GM12878 (cell line): ENCODE measurements around the gene NUDT1. TPM values are rescaled to one million over a fixed set of nuclear protein-coding genes. Genes with fewer than 3 reads are reported as not detected.
A peak's percentile ranks its signal among the peaks of the same experiment; 100 is the strongest.

Experiments
- BRCA1 ChIP-seq: IDR thresholded peaks from 2 replicates; pipeline ENCODE4 v1.6.1; 2011; ENCODE audit warnings: low read depth, low read length, improper control_type of control experiment
- EED ChIP-seq: sonication (generic); IDR thresholded peaks from 2 replicates; pipeline ENCODE4 v1.6.1; 2016; ENCODE audit warnings: antibody characterized with exemption, low read depth
- EP300 ChIP-seq, 2 experiments: fragments of 150-350 bp in 1 of 2; IDR thresholded peaks; 2 replicates each; pipeline ENCODE4 v1.6.1; 2011 to 2012; ENCODE audit warnings: low read depth in 2 of 2, low read length in 2 of 2, borderline replicate concordance in 1 of 2, improper control_type of control experiment in 1 of 2, inconsistent platforms in 1 of 2; ENCODE audit not compliant: control insufficient read depth in 1 of 2
- EZH2 ChIP-seq: IDR thresholded peaks from 2 replicates; pipeline ENCODE4 v1.6.1; 2012; ENCODE audit warnings: low read depth, mild to moderate bottlenecking, control low read depth, inconsistent platforms, low read length, borderline replicate concordance; ENCODE audit not compliant: control insufficient read depth
- HDAC2 ChIP-seq: fragments of 200-600 bp; sonication (generic); IDR thresholded peaks from 2 replicates; pipeline ENCODE4 v1.6.1; 2017
- LARP7 ChIP-seq: fragments of 450-650 bp; IDR thresholded peaks from 2 replicates; pipeline ENCODE4 v1.6.1; 2017; ENCODE audit warnings: mild to moderate bottlenecking
- MXI1 ChIP-seq: fragments of 150-350 bp; IDR thresholded peaks from 2 replicates; pipeline ENCODE4 v1.6.1; 2011; ENCODE audit warnings: low read depth, mild to moderate bottlenecking, inconsistent platforms, low read length, improper control_type of control experiment
- PAX5 ChIP-seq: IDR thresholded peaks from 2 replicates; pipeline ENCODE4 v1.6.1; 2011; ENCODE audit warnings: low read depth, low read length, borderline replicate concordance
- POLR2AphosphoS2 ChIP-seq: IDR thresholded peaks from 2 replicates; pipeline ENCODE4 v1.6.1; 2011; ENCODE audit warnings: low read depth, mild to moderate bottlenecking, low read length, improper control_type of control experiment, moderate library complexity
- SIX5 ChIP-seq: IDR thresholded peaks from 2 replicates; pipeline ENCODE4 v1.6.1; 2011; ENCODE audit warnings: mild to moderate bottlenecking, low read depth, low read length, moderate library complexity; ENCODE audit not compliant: severe bottlenecking
- SREBF2 ChIP-seq: IDR thresholded peaks from 2 replicates; pipeline ENCODE4 v1.6.1; 2012; ENCODE audit warnings: mild to moderate bottlenecking, low read length
- ZBED1 ChIP-seq: IDR thresholded peaks from 2 replicates; pipeline ENCODE4 v1.6.1; 2016; ENCODE audit warnings: borderline replicate concordance
- ZNF274 ChIP-seq: IDR thresholded peaks from one replicate; pipeline ENCODE4 v1.8.0; 2011; ENCODE audit not compliant: insufficient read length, insufficient read depth
- ZSCAN29 ChIP-seq: fragments of 450-650 bp; IDR thresholded peaks from 2 replicates; pipeline ENCODE4 v1.6.1; 2017; ENCODE audit warnings: mild to moderate bottlenecking, moderate library complexity
- ZZZ3 ChIP-seq: IDR thresholded peaks from 2 replicates; pipeline ENCODE4 v1.6.1; 2011; ENCODE audit warnings: low read depth; ENCODE audit not compliant: control insufficient read depth, insufficient read length
- polyA plus RNA-seq, 11 experiments: library from polyadenylated mRNA; depleted of rRNA in 4 of 11; unstranded in 6 of 11; stranded (reverse) in 5 of 11; fragments of >200 nt; fragmentation: Nextera tagmentation in 4 of 11; fragmentation: Illumina TruSeq in 1 of 11; extraction: Ambion mirVana in 4 of 11; extraction: Trizol in 1 of 11; gene quantifications; 1 replicate in 1 of 11; 2 replicates in 10 of 11; pipeline versions ENCODE4 v1.2.1 to v1.2.3, GENCODE V29; 2011 to 2016; ENCODE audit warnings: inconsistent platforms in 2 of 11, missing spikeins in 2 of 11, low read depth in 1 of 11
- total RNA-seq, 4 experiments: library from RNA; depleted of rRNA in 3 of 4; stranded (reverse); fragments of >200 nt in 3 of 4; fragmentation: Illumina TruSeq in 1 of 4; extraction: Trizol in 1 of 4; gene quantifications; 2 replicates each; pipeline versions ENCODE4 v1.2.1 to v1.2.3, GENCODE V29; 2013 to 2021
- TF ChIP-seq, protein P1 (sequence below): fragments of 450-650 bp; IDR thresholded peaks from 2 replicates; pipeline ENCODE4 v1.6.1; 2017; ENCODE audit warnings: mild to moderate bottlenecking, moderate library complexity
- TF ChIP-seq, protein P2 (sequence below): IDR thresholded peaks from 2 replicates; pipeline ENCODE4 v1.6.1; 2012; ENCODE audit warnings: low read depth, low read length, improper control_type of control experiment
- TF ChIP-seq, protein P3 (sequence below), 3 experiments: IDR thresholded peaks in 2 of 3; conservative IDR thresholded peaks in 1 of 3; 2 replicates each; pipeline ENCODE4 v1.5.1; 2011; ENCODE audit warnings: low read depth in 3 of 3, low read length in 3 of 3, mild to moderate bottlenecking in 3 of 3, control low read depth in 2 of 3, moderate library complexity in 2 of 3, inconsistent platforms in 1 of 3, mixed read lengths in 1 of 3; ENCODE audit not compliant: control insufficient read depth in 2 of 3, insufficient read depth in 1 of 3; ENCODE audit errors: extremely low read depth in 1 of 3
- TF ChIP-seq, protein P4 (sequence below): fragments of 450-650 bp; IDR thresholded peaks from 2 replicates; pipeline ENCODE4 v1.6.1; 2017; ENCODE audit warnings: mild to moderate bottlenecking, moderate library complexity

The NUDT1 gene
- total and polyA plus RNA-seq, 10 of the 15 experiments (the other 5 are each of a cell fraction or from before 2014, with no cell fraction given): 7.7 to 122 (median 59.2) TPM

DNA sequence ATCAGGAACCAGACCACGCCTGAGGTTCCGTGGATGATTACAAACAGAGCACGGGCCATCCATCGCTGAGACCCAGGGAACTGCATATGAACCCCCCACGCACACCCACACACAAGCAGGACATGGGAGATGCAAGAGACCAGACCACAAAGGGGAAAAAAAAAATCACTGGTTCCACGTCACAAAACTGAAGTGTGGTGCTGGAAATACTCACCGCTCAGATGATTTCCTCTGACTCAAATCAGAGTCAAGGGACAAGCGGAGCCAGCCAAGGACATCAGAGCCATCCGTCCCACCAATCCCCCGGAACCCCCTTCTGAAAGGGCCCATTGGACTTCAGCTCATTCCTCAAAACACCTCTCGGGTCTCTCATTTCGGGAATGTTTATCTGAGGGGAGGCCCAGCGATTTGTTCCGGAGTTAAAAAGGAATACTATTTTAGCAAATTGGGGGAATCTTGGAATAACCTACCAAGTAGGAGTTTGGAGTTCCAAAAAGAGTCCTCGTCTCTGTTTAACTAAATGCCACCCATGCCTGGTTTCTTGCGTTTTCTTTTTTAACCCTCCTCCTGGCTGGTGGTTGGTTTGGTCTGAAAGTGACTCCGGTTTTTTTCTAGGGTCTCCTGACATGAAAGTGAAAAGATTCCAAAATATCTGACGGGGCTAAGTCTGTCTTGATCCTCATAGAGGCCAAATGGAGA lies 57.3 kb downstream of the NUDT1 start (continued):
- TF ChIP-seq EED: peak; percentile 96
- TF ChIP-seq, protein P1, sequence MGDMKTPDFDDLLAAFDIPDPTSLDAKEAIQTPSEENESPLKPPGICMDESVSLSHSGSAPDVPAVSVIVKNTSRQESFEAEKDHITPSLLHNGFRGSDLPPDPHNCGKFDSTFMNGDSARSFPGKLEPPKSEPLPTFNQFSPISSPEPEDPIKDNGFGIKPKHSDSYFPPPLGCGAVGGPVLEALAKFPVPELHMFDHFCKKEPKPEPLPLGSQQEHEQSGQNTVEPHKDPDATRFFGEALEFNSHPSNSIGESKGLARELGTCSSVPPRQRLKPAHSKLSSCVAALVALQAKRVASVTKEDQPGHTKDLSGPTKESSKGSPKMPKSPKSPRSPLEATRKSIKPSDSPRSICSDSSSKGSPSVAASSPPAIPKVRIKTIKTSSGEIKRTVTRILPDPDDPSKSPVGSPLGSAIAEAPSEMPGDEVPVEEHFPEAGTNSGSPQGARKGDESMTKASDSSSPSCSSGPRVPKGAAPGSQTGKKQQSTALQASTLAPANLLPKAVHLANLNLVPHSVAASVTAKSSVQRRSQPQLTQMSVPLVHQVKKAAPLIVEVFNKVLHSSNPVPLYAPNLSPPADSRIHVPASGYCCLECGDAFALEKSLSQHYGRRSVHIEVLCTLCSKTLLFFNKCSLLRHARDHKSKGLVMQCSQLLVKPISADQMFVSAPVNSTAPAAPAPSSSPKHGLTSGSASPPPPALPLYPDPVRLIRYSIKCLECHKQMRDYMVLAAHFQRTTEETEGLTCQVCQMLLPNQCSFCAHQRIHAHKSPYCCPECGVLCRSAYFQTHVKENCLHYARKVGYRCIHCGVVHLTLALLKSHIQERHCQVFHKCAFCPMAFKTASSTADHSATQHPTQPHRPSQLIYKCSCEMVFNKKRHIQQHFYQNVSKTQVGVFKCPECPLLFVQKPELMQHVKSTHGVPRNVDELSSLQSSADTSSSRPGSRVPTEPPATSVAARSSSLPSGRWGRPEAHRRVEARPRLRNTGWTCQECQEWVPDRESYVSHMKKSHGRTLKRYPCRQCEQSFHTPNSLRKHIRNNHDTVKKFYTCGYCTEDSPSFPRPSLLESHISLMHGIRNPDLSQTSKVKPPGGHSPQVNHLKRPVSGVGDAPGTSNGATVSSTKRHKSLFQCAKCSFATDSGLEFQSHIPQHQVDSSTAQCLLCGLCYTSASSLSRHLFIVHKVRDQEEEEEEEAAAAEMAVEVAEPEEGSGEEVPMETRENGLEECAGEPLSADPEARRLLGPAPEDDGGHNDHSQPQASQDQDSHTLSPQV: no peak
- TF ChIP-seq EZH2: no peak
- TF ChIP-seq EP300 (IDR thresholded peaks at IDR 0.05; ENCODE audit: borderline replicate concordance in 1 of 2, control insufficient read depth in 1 of 2, low read depth in 2 of 2, low read length in 2 of 2): peak; percentile 69 to 77
- TF ChIP-seq POLR2AphosphoS2: no peak; the same call in 1 of the 2 replicates
- TF ChIP-seq PAX5: peak; percentile 81; the same call in 1 of the 2 replicates
- TF ChIP-seq BRCA1: no peak
- TF ChIP-seq, protein P2, sequence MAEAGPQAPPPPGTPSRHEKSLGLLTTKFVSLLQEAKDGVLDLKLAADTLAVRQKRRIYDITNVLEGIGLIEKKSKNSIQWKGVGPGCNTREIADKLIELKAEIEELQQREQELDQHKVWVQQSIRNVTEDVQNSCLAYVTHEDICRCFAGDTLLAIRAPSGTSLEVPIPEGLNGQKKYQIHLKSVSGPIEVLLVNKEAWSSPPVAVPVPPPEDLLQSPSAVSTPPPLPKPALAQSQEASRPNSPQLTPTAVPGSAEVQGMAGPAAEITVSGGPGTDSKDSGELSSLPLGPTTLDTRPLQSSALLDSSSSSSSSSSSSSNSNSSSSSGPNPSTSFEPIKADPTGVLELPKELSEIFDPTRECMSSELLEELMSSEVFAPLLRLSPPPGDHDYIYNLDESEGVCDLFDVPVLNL: no peak
- no peak for TF ChIP-seq ZBED1
- TF ChIP-seq, protein P3, sequence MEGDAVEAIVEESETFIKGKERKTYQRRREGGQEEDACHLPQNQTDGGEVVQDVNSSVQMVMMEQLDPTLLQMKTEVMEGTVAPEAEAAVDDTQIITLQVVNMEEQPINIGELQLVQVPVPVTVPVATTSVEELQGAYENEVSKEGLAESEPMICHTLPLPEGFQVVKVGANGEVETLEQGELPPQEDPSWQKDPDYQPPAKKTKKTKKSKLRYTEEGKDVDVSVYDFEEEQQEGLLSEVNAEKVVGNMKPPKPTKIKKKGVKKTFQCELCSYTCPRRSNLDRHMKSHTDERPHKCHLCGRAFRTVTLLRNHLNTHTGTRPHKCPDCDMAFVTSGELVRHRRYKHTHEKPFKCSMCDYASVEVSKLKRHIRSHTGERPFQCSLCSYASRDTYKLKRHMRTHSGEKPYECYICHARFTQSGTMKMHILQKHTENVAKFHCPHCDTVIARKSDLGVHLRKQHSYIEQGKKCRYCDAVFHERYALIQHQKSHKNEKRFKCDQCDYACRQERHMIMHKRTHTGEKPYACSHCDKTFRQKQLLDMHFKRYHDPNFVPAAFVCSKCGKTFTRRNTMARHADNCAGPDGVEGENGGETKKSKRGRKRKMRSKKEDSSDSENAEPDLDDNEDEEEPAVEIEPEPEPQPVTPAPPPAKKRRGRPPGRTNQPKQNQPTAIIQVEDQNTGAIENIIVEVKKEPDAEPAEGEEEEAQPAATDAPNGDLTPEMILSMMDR (IDR thresholded peaks at IDR 0.05 in 2 of 3, conservative IDR thresholded peaks at IDR 0.05 in 1 of 3; ENCODE audit: control insufficient read depth in 2 of 3, extremely low read depth in 1 of 3, insufficient read depth in 1 of 3, low read depth in 3 of 3, low read length in 3 of 3): no peak
- TF ChIP-seq ZNF274: no peak
- no peak for TF ChIP-seq ZZZ3
- no peak for TF ChIP-seq SREBF2
- no peak for TF ChIP-seq HDAC2
- TF ChIP-seq, protein P4, sequence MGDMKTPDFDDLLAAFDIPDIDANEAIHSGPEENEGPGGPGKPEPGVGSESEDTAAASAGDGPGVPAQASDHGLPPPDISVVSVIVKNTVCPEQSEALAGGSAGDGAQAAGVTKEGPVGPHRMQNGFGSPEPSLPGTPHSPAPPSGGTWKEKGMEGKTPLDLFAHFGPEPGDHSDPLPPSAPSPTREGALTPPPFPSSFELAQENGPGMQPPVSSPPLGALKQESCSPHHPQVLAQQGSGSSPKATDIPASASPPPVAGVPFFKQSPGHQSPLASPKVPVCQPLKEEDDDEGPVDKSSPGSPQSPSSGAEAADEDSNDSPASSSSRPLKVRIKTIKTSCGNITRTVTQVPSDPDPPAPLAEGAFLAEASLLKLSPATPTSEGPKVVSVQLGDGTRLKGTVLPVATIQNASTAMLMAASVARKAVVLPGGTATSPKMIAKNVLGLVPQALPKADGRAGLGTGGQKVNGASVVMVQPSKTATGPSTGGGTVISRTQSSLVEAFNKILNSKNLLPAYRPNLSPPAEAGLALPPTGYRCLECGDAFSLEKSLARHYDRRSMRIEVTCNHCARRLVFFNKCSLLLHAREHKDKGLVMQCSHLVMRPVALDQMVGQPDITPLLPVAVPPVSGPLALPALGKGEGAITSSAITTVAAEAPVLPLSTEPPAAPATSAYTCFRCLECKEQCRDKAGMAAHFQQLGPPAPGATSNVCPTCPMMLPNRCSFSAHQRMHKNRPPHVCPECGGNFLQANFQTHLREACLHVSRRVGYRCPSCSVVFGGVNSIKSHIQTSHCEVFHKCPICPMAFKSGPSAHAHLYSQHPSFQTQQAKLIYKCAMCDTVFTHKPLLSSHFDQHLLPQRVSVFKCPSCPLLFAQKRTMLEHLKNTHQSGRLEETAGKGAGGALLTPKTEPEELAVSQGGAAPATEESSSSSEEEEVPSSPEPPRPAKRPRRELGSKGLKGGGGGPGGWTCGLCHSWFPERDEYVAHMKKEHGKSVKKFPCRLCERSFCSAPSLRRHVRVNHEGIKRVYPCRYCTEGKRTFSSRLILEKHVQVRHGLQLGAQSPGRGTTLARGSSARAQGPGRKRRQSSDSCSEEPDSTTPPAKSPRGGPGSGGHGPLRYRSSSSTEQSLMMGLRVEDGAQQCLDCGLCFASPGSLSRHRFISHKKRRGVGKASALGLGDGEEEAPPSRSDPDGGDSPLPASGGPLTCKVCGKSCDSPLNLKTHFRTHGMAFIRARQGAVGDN: peak; percentile 33; the same call in 1 of the 2 replicates
- 0 out of 2 replicates have a peak, but pooled peaks have one; percentile 56 for TF ChIP-seq LARP7
- no peak; the same call in 1 of the 2 replicates for TF ChIP-seq MXI1
- TF ChIP-seq SIX5: no peak
- TF ChIP-seq ZSCAN29: no peak
